ENCODE results near the gene ZFY. TPM values are rescaled to one million over a fixed set of nuclear protein-coding genes. Genes with fewer than 3 reads are reported as not detected.

Gene ZFY
- total and polyA plus RNA-seq, 2 of the 8 experiments (the other 6 are each of a cell fraction or from before 2014, with no cell fraction given), result 1.5 to 8.9 TPM

DNA sequence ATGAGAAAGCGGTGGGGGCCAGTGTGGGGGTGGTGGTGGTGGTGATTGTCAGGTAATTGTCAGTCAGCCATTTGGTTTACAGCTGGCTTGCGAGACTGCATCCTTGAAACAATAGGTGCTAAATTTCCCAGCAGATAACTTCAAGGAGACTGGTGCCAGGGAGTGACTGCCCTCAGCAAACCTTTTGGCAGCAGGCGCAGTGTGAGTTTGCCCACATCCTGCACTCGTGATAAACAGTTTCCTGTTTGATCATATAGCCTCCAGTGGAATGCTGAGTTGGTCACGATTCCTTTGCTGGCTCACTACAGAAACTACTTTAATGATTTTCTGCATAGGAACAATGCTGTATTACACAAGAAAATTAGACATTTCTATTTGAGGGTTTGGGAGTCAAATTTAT, 47.8 kb upstream of the ZFY start (continued):
- TF ChIP-seq SIRT6 (IDR thresholded peaks at IDR 0.05; ENCODE audit: low read length), result no peak
- TF ChIP-seq TBP (IDR thresholded peaks at IDR 0.05; ENCODE audit: low read depth, low read length), result no peak
- TF ChIP-seq TAF7 (optimal IDR thresholded peaks at IDR 0.05; ENCODE audit: borderline replicate concordance, low read depth, low read length), result no peak
- no peak for TF ChIP-seq CHD2 (IDR thresholded peaks at IDR 0.05; ENCODE audit: low read length)
- no peak for TF ChIP-seq PHF8 (conservative IDR thresholded peaks at IDR 0.05; ENCODE audit: low read depth, low read length)
- TF ChIP-seq EP300 (IDR thresholded peaks at IDR 0.05; ENCODE audit: borderline replicate concordance in 1 of 2, low read depth in 2 of 2, low read length in 2 of 2), result no peak

Data from H1 (cell line).